HG02885 (cell line): ENCODE results near the gene AKAP13.

ENCODE experiments used
- ATAC-seq: cut with Tn5 transposase; IDR thresholded peaks from one replicate; pipeline ENCODE4 v1.9.1; 2021; ENCODE audit warnings: mild to moderate bottlenecking; ENCODE audit not compliant: unreplicated experiment, poor library complexity

AKAP13 gene

GRCh38 chr15:85741021-85741421 lies 360.6 kb downstream of the AKAP13 start:
- ATAC-seq, result no peak

- ATAC-seq, result no peak
Observed at GRCh38 chr15:85741662-85742061, 361.3 kb downstream of the AKAP13 start.

- no peak for ATAC-seq
Observed at GRCh38 chr15:85742186-85742821, 361.9 kb downstream of the AKAP13 start.

GRCh38 chr15:85743392-85744055 lies 363.1 kb downstream of the AKAP13 start:
- ATAC-seq, result no peak

GRCh38 chr15:85744579-85744978 lies 364.2 kb downstream of the AKAP13 start:
- ATAC-seq, result no peak

GRCh38 chr15:85745023-85745422 lies 364.6 kb downstream of the AKAP13 start:
- ATAC-seq, result no peak

GRCh38 chr15:85745525-85746150 lies 365.2 kb downstream of the AKAP13 start:
- no peak for ATAC-seq

GRCh38 chr15:85746641-85747040 lies 366.2 kb downstream of the AKAP13 start:
- ATAC-seq, result no peak

- no peak for ATAC-seq
Observed at GRCh38 chr15:85748176-85748575, 367.8 kb downstream of the AKAP13 start.

- no peak for ATAC-seq
Observed at GRCh38 chr15:85748729-85749128, 368.3 kb downstream of the AKAP13 start.

- no peak for ATAC-seq
Observed at GRCh38 chr15:85749261-85750151, 369.1 kb downstream of the AKAP13 start.

- no peak for ATAC-seq
Observed at GRCh38 chr15:85750319-85751290, 370.2 kb downstream of the AKAP13 start.

GRCh38 chr15:85751291-85752123 lies 371.1 kb downstream of the AKAP13 start:
- ATAC-seq, result no peak

GRCh38 chr15:85752124-85752475 lies 371.7 kb downstream of the AKAP13 start:
- no peak for ATAC-seq

GRCh38 chr15:85752491-85752961 lies 372.1 kb downstream of the AKAP13 start:
- ATAC-seq, result no peak

- no peak for ATAC-seq
Observed at GRCh38 chr15:85753261-85753660, 372.9 kb downstream of the AKAP13 start.

GRCh38 chr15:85753791-85754452 lies 373.5 kb downstream of the AKAP13 start:
- no peak for ATAC-seq

- ATAC-seq, result no peak
Observed at GRCh38 chr15:85754989-85755388, 374.6 kb downstream of the AKAP13 start.
